SK-N-SH treated with all-trans-retinoic acid at 6 μM for 48 hours (cell line): Measurements from ENCODE around the gene THSD7A.

Experiments
- ATAC-seq: fragments of 200-7000 bp; cut with Tn5 transposase; 3 replicates; pipeline ENCODE4 v1.9.1; 2020; ENCODE audit warnings: mild to moderate bottlenecking, moderate library complexity
- ARNTL ChIP-seq: fragments of 450-650 bp; formaldehyde crosslinking; IDR thresholded peaks from 2 replicates; pipeline ENCODE4 v1.5.0; 2020; ENCODE audit warnings: low read depth, mild to moderate bottlenecking, moderate library complexity, borderline replicate concordance
- CSDC2 ChIP-seq: fragments of 250-450 bp; sonication (Bioruptor Pico); IDR thresholded peaks from 2 replicates; pipeline ENCODE4 v1.5.0; 2020; ENCODE audit warnings: mild to moderate bottlenecking, moderate library complexity
- ESRRG ChIP-seq: fragments of 250-450 bp; sonication (Bioruptor Pico); IDR thresholded peaks from 2 replicates; pipeline ENCODE4 v1.6.1; 2021; ENCODE audit warnings: mild to moderate bottlenecking
- GLIS3 ChIP-seq: fragments of 250-450 bp; sonication (Bioruptor Pico); IDR thresholded peaks from 2 replicates; pipeline ENCODE4 v1.5.0; 2020; ENCODE audit warnings: mild to moderate bottlenecking, moderate library complexity
- ISL1 ChIP-seq: fragments of 250-450 bp; sonication (Bioruptor Pico); IDR thresholded peaks from 2 replicates; pipeline ENCODE4 v2.1.2; 2022; ENCODE audit warnings: mild to moderate bottlenecking, moderate library complexity
- PPARA ChIP-seq: fragments of 250-450 bp; sonication (Bioruptor Pico); IDR thresholded peaks from 2 replicates; pipeline ENCODE4 v1.5.0; 2020; ENCODE audit warnings: mild to moderate bottlenecking, borderline replicate concordance
- SNAI2 ChIP-seq: fragments of 250-450 bp; sonication (Bioruptor Pico); IDR thresholded peaks from 2 replicates; pipeline ENCODE4 v1.5.0; 2020; ENCODE audit warnings: mild to moderate bottlenecking, moderate library complexity
- TCF4 ChIP-seq: fragments of 250-450 bp; sonication (Bioruptor Pico); IDR thresholded peaks from 2 replicates; pipeline ENCODE4 v1.8.0; 2021; ENCODE audit warnings: mild to moderate bottlenecking, moderate library complexity, borderline replicate concordance
- TOX ChIP-seq: fragments of 250-450 bp; sonication (Bioruptor Pico); IDR thresholded peaks from 2 replicates; pipeline ENCODE4 v1.8.0; 2021; ENCODE audit warnings: mild to moderate bottlenecking, moderate library complexity, borderline replicate concordance
- ZC3H10 ChIP-seq: fragments of 250-450 bp; sonication (Bioruptor Pico); IDR thresholded peaks from 2 replicates; pipeline ENCODE4 v1.5.1; 2021; ENCODE audit warnings: mild to moderate bottlenecking, moderate library complexity
- ZFP3 ChIP-seq: fragments of 250-450 bp; sonication (Bioruptor Pico); IDR thresholded peaks from 2 replicates; pipeline ENCODE4 v1.5.0; 2020; ENCODE audit warnings: mild to moderate bottlenecking, moderate library complexity
- ZFP30 ChIP-seq: fragments of 450-650 bp; formaldehyde crosslinking; IDR thresholded peaks from 2 replicates; pipeline ENCODE4 v1.5.0; 2022; ENCODE audit warnings: mild to moderate bottlenecking, moderate library complexity
- ZNF565 ChIP-seq: fragments of 450-650 bp; formaldehyde crosslinking; conservative IDR thresholded peaks from 2 replicates; pipeline ENCODE4 v1.5.0; 2020; ENCODE audit warnings: low read depth, mild to moderate bottlenecking, moderate library complexity
- ZNF70 ChIP-seq: fragments of 450-650 bp; formaldehyde crosslinking; IDR thresholded peaks from 2 replicates; pipeline ENCODE4 v1.5.0; 2020; ENCODE audit warnings: mild to moderate bottlenecking, moderate library complexity
- ZNF8 ChIP-seq: fragments of 450-650 bp; formaldehyde crosslinking; IDR thresholded peaks from 2 replicates; pipeline ENCODE4 v1.5.0; 2020; ENCODE audit warnings: mild to moderate bottlenecking, moderate library complexity
- TF ChIP-seq, protein P1 (sequence below): fragments of 250-450 bp; sonication (Bioruptor Pico); IDR thresholded peaks from 2 replicates; pipeline ENCODE4 v1.5.0; 2020; ENCODE audit warnings: mild to moderate bottlenecking, moderate library complexity
- TF ChIP-seq, protein P2 (sequence below): fragments of 250-450 bp; sonication (Bioruptor Pico); IDR thresholded peaks from 2 replicates; pipeline ENCODE4 v1.8.0; 2020; ENCODE audit warnings: mild to moderate bottlenecking, moderate library complexity, borderline replicate concordance
- TF ChIP-seq, protein P3 (sequence below): fragments of 250-450 bp; sonication (Bioruptor Pico); IDR thresholded peaks from 2 replicates; pipeline ENCODE4 v1.5.1; 2021; ENCODE audit warnings: mild to moderate bottlenecking, moderate library complexity
- TF ChIP-seq, protein P4 (sequence below): fragments of 250-450 bp; sonication (Bioruptor Pico); IDR thresholded peaks from 2 replicates; pipeline ENCODE4 v1.8.0; 2021; ENCODE audit warnings: low read depth, mild to moderate bottlenecking, moderate library complexity, borderline replicate concordance

THSD7A gene

GRCh38 chr7:11833431-11833830, 1.4 kb upstream of the THSD7A start:
- no peak for TF ChIP-seq PPARA
- TF ChIP-seq, protein P1, sequence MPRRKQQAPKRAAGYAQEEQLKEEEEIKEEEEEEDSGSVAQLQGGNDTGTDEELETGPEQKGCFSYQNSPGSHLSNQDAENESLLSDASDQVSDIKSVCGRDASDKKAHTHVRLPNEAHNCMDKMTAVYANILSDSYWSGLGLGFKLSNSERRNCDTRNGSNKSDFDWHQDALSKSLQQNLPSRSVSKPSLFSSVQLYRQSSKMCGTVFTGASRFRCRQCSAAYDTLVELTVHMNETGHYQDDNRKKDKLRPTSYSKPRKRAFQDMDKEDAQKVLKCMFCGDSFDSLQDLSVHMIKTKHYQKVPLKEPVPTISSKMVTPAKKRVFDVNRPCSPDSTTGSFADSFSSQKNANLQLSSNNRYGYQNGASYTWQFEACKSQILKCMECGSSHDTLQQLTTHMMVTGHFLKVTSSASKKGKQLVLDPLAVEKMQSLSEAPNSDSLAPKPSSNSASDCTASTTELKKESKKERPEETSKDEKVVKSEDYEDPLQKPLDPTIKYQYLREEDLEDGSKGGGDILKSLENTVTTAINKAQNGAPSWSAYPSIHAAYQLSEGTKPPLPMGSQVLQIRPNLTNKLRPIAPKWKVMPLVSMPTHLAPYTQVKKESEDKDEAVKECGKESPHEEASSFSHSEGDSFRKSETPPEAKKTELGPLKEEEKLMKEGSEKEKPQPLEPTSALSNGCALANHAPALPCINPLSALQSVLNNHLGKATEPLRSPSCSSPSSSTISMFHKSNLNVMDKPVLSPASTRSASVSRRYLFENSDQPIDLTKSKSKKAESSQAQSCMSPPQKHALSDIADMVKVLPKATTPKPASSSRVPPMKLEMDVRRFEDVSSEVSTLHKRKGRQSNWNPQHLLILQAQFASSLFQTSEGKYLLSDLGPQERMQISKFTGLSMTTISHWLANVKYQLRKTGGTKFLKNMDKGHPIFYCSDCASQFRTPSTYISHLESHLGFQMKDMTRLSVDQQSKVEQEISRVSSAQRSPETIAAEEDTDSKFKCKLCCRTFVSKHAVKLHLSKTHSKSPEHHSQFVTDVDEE (CRISPR knock-in tag): peak; percentile 12; the same call in 1 of the 2 replicates
- ATAC-seq: no peak

DNA sequence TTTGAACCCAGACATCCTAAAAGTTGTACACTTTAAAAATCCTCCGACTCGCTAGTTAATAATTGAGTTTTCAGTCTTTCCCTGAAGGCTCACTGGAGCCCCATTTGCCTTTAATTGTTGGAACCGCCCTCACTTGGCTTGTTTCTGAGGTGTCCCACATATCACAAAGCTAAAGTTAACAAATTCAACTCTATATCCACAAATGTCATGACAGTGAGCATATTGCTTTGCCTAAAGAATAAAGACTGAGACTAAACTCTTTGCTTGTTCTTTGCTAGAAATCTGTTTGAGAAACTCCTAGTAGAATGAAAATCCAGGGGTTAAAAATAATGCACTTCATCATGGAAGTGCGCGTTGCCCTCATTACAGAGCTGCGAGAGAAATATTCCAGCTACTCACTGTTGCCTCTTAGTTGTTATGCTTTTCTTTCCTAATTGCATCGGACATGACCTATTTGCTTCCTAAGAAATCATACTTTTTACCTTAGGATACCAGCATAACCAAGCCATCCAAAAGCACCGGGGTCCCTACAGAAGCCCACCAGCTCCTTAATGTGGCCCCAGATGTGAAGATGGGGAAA, 752 bp downstream of the THSD7A start:
- TF ChIP-seq SNAI2 (CRISPR knock-in tag) (no peak), TCF4 (CRISPR knock-in tag) (no peak), ZFP30 (no peak), ZNF565 (CRISPR knock-in tag) (no peak), ZFP3 (CRISPR knock-in tag) (0 out of 2 replicates have a peak, but pooled peaks have one; percentile 8)
- peak; percentile 37 for ATAC-seq

GRCh38 chr7:11830582-11831155, 1.3 kb downstream of the THSD7A start:
- TF ChIP-seq, protein P2, sequence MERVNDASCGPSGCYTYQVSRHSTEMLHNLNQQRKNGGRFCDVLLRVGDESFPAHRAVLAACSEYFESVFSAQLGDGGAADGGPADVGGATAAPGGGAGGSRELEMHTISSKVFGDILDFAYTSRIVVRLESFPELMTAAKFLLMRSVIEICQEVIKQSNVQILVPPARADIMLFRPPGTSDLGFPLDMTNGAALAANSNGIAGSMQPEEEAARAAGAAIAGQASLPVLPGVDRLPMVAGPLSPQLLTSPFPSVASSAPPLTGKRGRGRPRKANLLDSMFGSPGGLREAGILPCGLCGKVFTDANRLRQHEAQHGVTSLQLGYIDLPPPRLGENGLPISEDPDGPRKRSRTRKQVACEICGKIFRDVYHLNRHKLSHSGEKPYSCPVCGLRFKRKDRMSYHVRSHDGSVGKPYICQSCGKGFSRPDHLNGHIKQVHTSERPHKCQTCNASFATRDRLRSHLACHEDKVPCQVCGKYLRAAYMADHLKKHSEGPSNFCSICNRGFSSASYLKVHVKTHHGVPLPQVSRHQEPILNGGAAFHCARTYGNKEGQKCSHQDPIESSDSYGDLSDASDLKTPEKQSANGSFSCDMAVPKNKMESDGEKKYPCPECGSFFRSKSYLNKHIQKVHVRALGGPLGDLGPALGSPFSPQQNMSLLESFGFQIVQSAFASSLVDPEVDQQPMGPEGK (CRISPR knock-in tag): no peak
- TF ChIP-seq ESRRG (CRISPR knock-in tag) (no peak), ZNF8 (CRISPR knock-in tag) (no peak), GLIS3 (CRISPR knock-in tag) (no peak)
- TF ChIP-seq, protein P1 (CRISPR knock-in tag): 0 out of 2 replicates have a peak, but pooled peaks have one; percentile 10
- TF ChIP-seq, protein P3, sequence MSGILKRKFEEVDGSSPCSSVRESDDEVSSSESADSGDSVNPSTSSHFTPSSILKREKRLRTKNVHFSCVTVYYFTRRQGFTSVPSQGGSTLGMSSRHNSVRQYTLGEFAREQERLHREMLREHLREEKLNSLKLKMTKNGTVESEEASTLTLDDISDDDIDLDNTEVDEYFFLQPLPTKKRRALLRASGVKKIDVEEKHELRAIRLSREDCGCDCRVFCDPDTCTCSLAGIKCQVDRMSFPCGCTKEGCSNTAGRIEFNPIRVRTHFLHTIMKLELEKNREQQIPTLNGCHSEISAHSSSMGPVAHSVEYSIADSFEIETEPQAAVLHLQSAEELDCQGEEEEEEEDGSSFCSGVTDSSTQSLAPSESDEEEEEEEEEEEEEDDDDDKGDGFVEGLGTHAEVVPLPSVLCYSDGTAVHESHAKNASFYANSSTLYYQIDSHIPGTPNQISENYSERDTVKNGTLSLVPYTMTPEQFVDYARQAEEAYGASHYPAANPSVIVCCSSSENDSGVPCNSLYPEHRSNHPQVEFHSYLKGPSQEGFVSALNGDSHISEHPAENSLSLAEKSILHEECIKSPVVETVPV (CRISPR knock-in tag): 0 out of 2 replicates have a peak, but pooled peaks have one; percentile 6
- TF ChIP-seq, all 23 proteins: peak for 2
- 0 out of 3 replicates have a peak, but pooled peaks have one; percentile 10 for ATAC-seq

DNA sequence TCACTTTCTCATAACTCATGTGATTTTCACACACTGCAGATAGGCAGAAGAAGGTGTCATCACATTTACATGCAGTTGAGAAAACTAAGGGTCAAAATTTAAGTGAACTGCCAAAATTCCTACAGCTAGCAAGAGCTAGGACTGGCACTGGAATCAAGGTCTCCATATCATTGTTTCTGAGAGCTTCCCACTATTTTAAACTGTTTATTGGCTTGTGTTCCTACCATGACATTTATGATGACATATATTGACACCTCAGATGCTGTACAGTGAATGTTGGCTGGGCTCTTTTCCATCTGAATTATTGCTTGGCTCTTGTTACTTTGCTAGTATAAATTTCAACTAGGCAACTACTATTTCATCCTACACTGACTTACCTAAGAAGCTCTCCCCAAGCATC, 2.0 kb downstream of the THSD7A start:
- ATAC-seq: no peak
- no peak for TF ChIP-seq ISL1
- TF ChIP-seq ZFP30: no peak
- TF ChIP-seq, protein P2 (CRISPR knock-in tag): no peak
- no peak for TF ChIP-seq ZNF70 (CRISPR knock-in tag)
- TF ChIP-seq CSDC2 (CRISPR knock-in tag): no peak
- TF ChIP-seq, protein P4, sequence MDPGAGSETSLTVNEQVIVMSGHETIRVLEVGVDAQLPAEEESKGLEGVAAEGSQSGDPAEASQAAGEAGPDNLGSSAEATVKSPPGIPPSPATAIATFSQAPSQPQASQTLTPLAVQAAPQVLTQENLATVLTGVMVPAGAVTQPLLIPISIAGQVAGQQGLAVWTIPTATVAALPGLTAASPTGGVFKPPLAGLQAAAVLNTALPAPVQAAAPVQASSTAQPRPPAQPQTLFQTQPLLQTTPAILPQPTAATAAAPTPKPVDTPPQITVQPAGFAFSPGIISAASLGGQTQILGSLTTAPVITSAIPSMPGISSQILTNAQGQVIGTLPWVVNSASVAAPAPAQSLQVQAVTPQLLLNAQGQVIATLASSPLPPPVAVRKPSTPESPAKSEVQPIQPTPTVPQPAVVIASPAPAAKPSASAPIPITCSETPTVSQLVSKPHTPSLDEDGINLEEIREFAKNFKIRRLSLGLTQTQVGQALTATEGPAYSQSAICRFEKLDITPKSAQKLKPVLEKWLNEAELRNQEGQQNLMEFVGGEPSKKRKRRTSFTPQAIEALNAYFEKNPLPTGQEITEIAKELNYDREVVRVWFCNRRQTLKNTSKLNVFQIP (CRISPR knock-in tag): no peak
- no peak for TF ChIP-seq SNAI2 (CRISPR knock-in tag)
- TF ChIP-seq ZNF8 (CRISPR knock-in tag): no peak
- TF ChIP-seq, protein P3 (CRISPR knock-in tag): no peak
- no peak for TF ChIP-seq ARNTL (CRISPR knock-in tag)
- no peak for TF ChIP-seq TOX
- no peak for TF ChIP-seq ZC3H10 (CRISPR knock-in tag)
- no peak for TF ChIP-seq PPARA
- TF ChIP-seq TCF4 (CRISPR knock-in tag): no peak
- TF ChIP-seq GLIS3 (CRISPR knock-in tag): no peak
